Smooth muscle cell (in vitro differentiated cells): Measurements from ENCODE around the gene KRTAP10-7. TPM values are rescaled to one million over a fixed set of nuclear protein-coding genes. Genes with fewer than 3 reads are reported as not detected.
"Not testable (repeated sequence)": the region's sequence is repeated elsewhere in the genome, so short reads cannot be mapped to it uniquely, and the experiment has no call there.

Experiments
- DNase-seq: peaks from one replicate; lab custom pipeline; 2025; ENCODE audit not compliant: unreplicated experiment; lab: John Stamatoyannopoulos, UW
- H2AFZ ChIP-seq: fragments of 200-600 bp; sonication (generic); 2 replicates; pipeline ENCODE4 v1.6.0; 2016; ENCODE audit warnings: antibody characterized with exemption, low read depth, mild to moderate bottlenecking
- H3F3A ChIP-seq: fragments of 200-600 bp; sonication (generic); 2 replicates; pipeline ENCODE4 v1.6.0; 2017; ENCODE audit warnings: antibody characterized with exemption, low read depth
- H3K27ac ChIP-seq: fragments of 200-600 bp; sonication (generic); 2 replicates; pipeline ENCODE4 v1.5.1; 2016; ENCODE audit warnings: low read depth, mild to moderate bottlenecking
- H3K27me3 ChIP-seq: fragments of 200-600 bp; sonication (generic); 2 replicates; pipeline ENCODE4 v1.6.1; 2016; ENCODE audit warnings: low read depth, mild to moderate bottlenecking
- H3K36me3 ChIP-seq: fragments of 200-600 bp; sonication (generic); 2 replicates; pipeline ENCODE4 v1.5.1; 2016; ENCODE audit warnings: low read depth
- H3K4me1 ChIP-seq: fragments of 200-600 bp; sonication (generic); 2 replicates; pipeline ENCODE4 v1.5.1; 2016; ENCODE audit warnings: low read depth
- H3K4me2 ChIP-seq: fragments of 200-600 bp; sonication (generic); 2 replicates; pipeline ENCODE4 v1.6.0; 2016; ENCODE audit warnings: mild to moderate bottlenecking
- H3K4me3 ChIP-seq: fragments of 200-600 bp; sonication (generic); 2 replicates; pipeline ENCODE4 v1.5.1; 2016; ENCODE audit warnings: mild to moderate bottlenecking
- H3K79me2 ChIP-seq: fragments of 200-600 bp; sonication (generic); 2 replicates; pipeline ENCODE4 v1.6.0; 2016; ENCODE audit warnings: low read depth, mild to moderate bottlenecking
- H3K9ac ChIP-seq: fragments of 200-600 bp; sonication (generic); 2 replicates; pipeline ENCODE4 v1.6.0; 2016; ENCODE audit warnings: low read depth
- H3K9me3 ChIP-seq: fragments of 200-600 bp; sonication (generic); replicated peaks from 2 replicates; pipeline ENCODE4 v1.5.1; 2016; ENCODE audit warnings: low read depth
- H4K20me1 ChIP-seq: fragments of 200-600 bp; sonication (generic); 2 replicates; pipeline ENCODE4 v1.6.0; 2016; ENCODE audit warnings: low read depth
- CTCF ChIP-seq: fragments of 200-600 bp; sonication (generic); IDR thresholded peaks from 2 replicates; pipeline ENCODE4 v1.5.1; 2017; ENCODE audit warnings: borderline replicate concordance, mild to moderate bottlenecking, antibody characterized with exemption; ENCODE audit not compliant: insufficient read depth, poor library complexity, severe bottlenecking
- WGBS: methylation state at CpG from one replicate; pipeline ENCODE4 v1.1.7; 2016; ENCODE audit warnings: low lambda C conversion rate; 5-methylcytosine and 5-hydroxymethylcytosine counted together
- polyA plus RNA-seq: library from polyadenylated mRNA; unstranded; fragments of >200 nt; fragmentation: Nextera tagmentation; extraction: Ambion mirVana; gene quantifications from 2 replicates; pipeline ENCODE4 v1.2.1, GENCODE V29; 2016
- total RNA-seq: library from RNA; depleted of rRNA; stranded (reverse); fragments of >200 nt; gene quantifications from 2 replicates; pipeline ENCODE4 v1.2.3, GENCODE V29; 2014

Gene KRTAP10-7
- total and polyA plus RNA-seq, 2 experiments from 2014 or later: not detected

GRCh38 chr21:44591801-44592130 lies 8.6 kb upstream of the KRTAP10-7 start:
- not testable (repeated sequence) for H3K4me1 ChIP-seq, H3F3A ChIP-seq, H3K79me2 ChIP-seq, H3K9me3 ChIP-seq, H4K20me1 ChIP-seq, H3K27me3 ChIP-seq, H3K36me3 ChIP-seq, H3K27ac ChIP-seq, DNase-seq, H2AFZ ChIP-seq, H3K4me3 ChIP-seq, H3K9ac ChIP-seq, H3K4me2 ChIP-seq
- 90% methylated on average over 4 of the region's 4 CpGs for whole genome bisulfite sequencing

DNA sequence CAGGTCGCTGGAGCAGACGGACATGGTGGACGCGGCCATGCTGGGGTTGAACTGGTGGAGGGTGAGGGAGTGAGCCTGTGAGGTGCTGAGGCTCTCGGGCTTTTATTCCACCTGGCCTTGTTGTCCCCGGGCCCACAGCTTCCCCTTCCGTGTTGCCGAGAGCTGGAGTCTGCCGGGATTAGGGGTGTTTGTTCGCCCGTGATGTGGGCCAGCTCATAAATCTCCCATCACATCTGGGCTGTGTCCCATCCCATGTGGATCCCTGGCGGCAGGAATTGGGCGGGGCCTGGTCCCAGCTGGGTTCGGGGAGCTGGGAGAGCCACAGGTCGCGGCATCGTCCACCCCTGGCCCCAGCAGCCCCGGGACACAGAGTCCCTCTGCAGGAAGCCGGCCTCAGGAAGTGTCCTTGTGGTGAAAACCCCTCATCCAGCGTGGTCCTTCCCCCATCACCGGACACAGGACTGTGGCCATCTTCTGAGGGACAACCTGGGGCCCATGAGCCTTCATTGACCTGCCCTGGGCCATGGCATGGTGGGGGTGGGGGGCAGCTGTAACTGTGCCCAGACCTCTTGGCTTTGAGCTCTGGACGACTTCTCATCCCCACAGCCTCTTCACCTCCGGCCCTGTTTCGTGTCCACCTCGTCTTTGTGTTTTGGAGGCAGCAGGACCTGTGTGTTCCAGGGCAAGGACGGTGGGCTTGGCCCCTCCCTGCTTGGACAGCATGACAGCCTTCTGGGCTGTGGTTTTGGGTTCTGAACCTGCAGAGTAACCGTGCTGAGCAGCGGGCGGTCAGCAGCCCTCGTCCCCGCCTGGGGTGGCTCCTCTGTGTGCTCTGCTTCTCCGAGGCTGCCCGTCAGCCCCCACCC lies 7.7 kb upstream of the KRTAP10-7 start, which contains the start of gene KRTAP10-6:
Gene KRTAP10-6 (minus strand): TSS at position 60 of the 866 bp plus-strand sequence. CDS start 21 bp downstream, at position 39.
- Histone ChIP-seq H3K9ac (no peak within 1 kb of the TSS), H3K4me2 (peak within 1 kb of the TSS; percentile 16), H3K36me3 (no peaks in the 10 kb centered on the region), H3K27ac (peak within 1 kb of the TSS; percentile 57), H3K4me1 (peaks cover 12% of the 10 kb centered on the region), H2AFZ (peak within 1 kb of the TSS; percentile 11), H3K9me3 (no peaks in the 10 kb centered on the region), H3K4me3 (no peak within 1 kb of the TSS), H3K79me2 (no peaks in the 10 kb centered on the region), H3F3A (peaks cover 3% of the 10 kb centered on the region), H3K27me3 (no peaks in the 10 kb centered on the region), H4K20me1 (no peaks in the 10 kb centered on the region)
- no peak for TF ChIP-seq CTCF
- DNase-seq: no peak
- 88% methylated on average over 33 of the region's 33 CpGs for WGBS

DNA sequence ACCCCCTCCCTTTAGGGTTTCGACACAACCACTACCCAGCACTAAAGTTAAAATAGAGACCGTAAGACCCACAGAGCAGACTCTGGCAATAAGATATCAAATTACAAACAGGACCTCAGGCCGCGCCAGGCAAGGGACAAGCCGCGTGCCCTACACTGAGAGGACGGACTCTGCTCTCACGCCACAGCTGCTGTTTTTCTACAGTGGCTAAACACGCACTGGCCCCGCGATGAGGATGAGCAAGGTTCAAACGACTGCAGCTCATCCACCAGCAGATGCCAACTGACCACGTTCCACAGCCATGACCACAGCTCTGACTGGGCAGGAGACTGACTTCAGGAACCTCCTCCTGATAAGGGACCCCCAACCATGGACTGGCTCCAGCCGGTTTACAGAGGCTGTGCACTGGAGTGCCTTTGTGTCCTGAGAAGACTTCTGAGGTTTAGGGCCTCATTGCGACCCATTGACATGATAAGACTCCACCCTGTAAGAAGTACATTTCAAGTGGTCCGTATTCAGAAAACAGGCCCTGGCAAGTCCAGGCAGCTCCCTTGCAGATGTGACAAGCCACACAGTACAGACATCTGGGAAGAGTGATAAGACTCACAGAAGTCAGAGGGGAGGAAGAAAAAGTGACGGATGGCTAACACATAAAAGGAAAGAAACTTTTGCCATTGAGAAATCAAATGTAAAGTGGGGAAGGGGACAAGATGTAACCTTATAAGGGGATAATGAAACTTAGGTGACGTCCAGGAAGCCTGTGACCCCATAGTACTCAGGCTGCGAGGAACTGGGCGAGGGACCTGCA lies 6.6 kb upstream of the KRTAP10-7 start:
- 36% methylated on average over 20 of the region's 20 CpGs for WGBS
- DNase-seq: no peak

More for the DNA sequence above, 6.6 kb upstream of the KRTAP10-7 start:
- H3K36me3 ChIP-seq: no peaks in the 10 kb centered on the region
- H3K79me2 ChIP-seq: no peaks in the 10 kb centered on the region
- peaks cover 3% of the 10 kb centered on the region for H3F3A ChIP-seq
- no peaks in the 10 kb centered on the region for H4K20me1 ChIP-seq
- H2AFZ ChIP-seq: peak overlapping the region; percentile 11
- peaks cover 15% of the 10 kb centered on the region for H3K4me1 ChIP-seq
- peak overlapping the region; percentile 57 for H3K27ac ChIP-seq
- H3K9me3 ChIP-seq: no peaks in the 10 kb centered on the region
- no peak overlapping the region for H3K4me3 ChIP-seq
- peak overlapping the region; percentile 16 for H3K4me2 ChIP-seq
- peak overlapping the region; percentile 8 for H3K9ac ChIP-seq
- no peaks in the 10 kb centered on the region for H3K27me3 ChIP-seq
- no peak for TF ChIP-seq CTCF
